ENCODE measurements around the gene DNAAF8. TPM values are rescaled to one million over a fixed set of nuclear protein-coding genes. Genes with fewer than 3 reads are reported as not detected.
A peak's percentile ranks its signal among the peaks of the same experiment; 100 is the strongest.

Gene DNAAF8
- polyA plus RNA-seq, 3 donors, result 0.04 to 0.36 TPM; not detected in 1

GRCh38 chr16:4733747-4734062 is 632 bp upstream of the DNAAF8 start:
- H3K4me1 Mint-ChIP-seq, result peaks cover 14% of the 10 kb centered on the region
- peak overlapping the region in 1 of 7 donors; percentile 58 for H3K27ac Mint-ChIP-seq
- H3K4me3 ChIP-seq (replicated peaks in 1 of 3; ENCODE audit: low read depth in 2 of 3, low read length in 3 of 3), result peak overlapping the region; percentile 61 to 100 (median 89)
- intact Hi-C loops (cut with micrococcal nuclease), result loop anchor here (1.0 to 5.0 kb wide), 4 partner anchors 33 to 69 kb away; partner anchors contain the start of genes ROGDI (in 2 of the 2), ZNF500 (in 2 of the 2) and NUDT16L1 (in 1 of the 2)
- H3K9me3 ChIP-seq (replicated peaks in 1 of 2; ENCODE audit: control insufficient read depth in 1 of 2, insufficient read depth in 1 of 2, low read length in 2 of 2), result no peaks in the 10 kb centered on the region
- peaks cover 10 to 23% of the 10 kb centered on the region in 2 donors for H3K36me3 ChIP-seq (replicated peaks in 1 of 2; ENCODE audit: control insufficient read depth in 1 of 2, insufficient read depth in 2 of 2, low read length in 2 of 2)
- WGBS (ENCODE audit: insufficient coverage), result 0% methylated on average over 17 of the region's 19 CpGs
- H3K27me3 Mint-ChIP-seq (ENCODE audit: low read depth in 3 of 3), result peaks cover 0 to 2% (median 0%) of the 10 kb centered on the region in 3 donors
- TF ChIP-seq CTCF (IDR thresholded peaks at IDR 0.05), result no peak
- no peak for DNase-seq
- peak overlapping the region; percentile 97 for H2AFZ ChIP-seq (ENCODE audit: insufficient read depth, low read depth, low read length, poor library complexity, severe bottlenecking)
- peak overlapping the region; percentile 60 for H3K9ac ChIP-seq (ENCODE audit: insufficient read depth, low read length, poor library complexity, severe bottlenecking)
- H3K27ac ChIP-seq (ENCODE audit: low read depth in 1 of 2, low read length in 2 of 2), result peak overlapping the region in 1 of 2 donors; percentile 50
- H3K4me1 ChIP-seq (ENCODE audit: control insufficient read depth in 1 of 2, insufficient read depth in 2 of 2, low read length in 2 of 2), result peaks cover 16 to 20% of the 10 kb centered on the region in 2 donors
- H3K36me3 Mint-ChIP-seq, result peaks cover 12 to 18% of the 10 kb centered on the region in 2 donors
- no peaks in the 10 kb centered on the region for H3K9me3 Mint-ChIP-seq
- peak overlapping the region; percentile 87 to 99 for H3K4me3 Mint-ChIP-seq
- peaks cover 10% of the 10 kb centered on the region for H3K79me2 ChIP-seq (ENCODE audit: insufficient read depth, low read length)
- no peaks in the 10 kb centered on the region for H4K20me1 ChIP-seq (ENCODE audit: insufficient read depth, low read length)
- no peaks in the 10 kb centered on the region for H3K27me3 ChIP-seq (ENCODE audit: control insufficient read depth in 2 of 2, insufficient read depth in 2 of 2, low read length in 2 of 2)
- peak overlapping the region; percentile 99 for H3K4me2 ChIP-seq (replicated peaks; ENCODE audit: extremely low read depth, low read length, poor library complexity, severe bottlenecking)

GRCh38 chr16:4734730-4735535 is 596 bp downstream of the DNAAF8 start:
- Histone ChIP-seq H3K4me3 (replicated peaks in 1 of 3; ENCODE audit: low read depth in 2 of 3, low read length in 3 of 3) (peak overlapping the region; percentile 89 to 100 (median 99)), H3K27me3 (ENCODE audit: control insufficient read depth in 2 of 2, insufficient read depth in 2 of 2, low read length in 2 of 2) (no peaks in the 10 kb centered on the region), H3K9me3 (replicated peaks in 1 of 2; ENCODE audit: control insufficient read depth in 1 of 2, insufficient read depth in 1 of 2, low read length in 2 of 2) (no peaks in the 10 kb centered on the region), H3K36me3 (replicated peaks in 1 of 2; ENCODE audit: control insufficient read depth in 1 of 2, insufficient read depth in 2 of 2, low read length in 2 of 2) (peaks cover 2 to 12% of the 10 kb centered on the region in 2 donors), H3K4me1 (ENCODE audit: control insufficient read depth in 1 of 2, insufficient read depth in 2 of 2, low read length in 2 of 2) (peaks cover 16 to 20% of the 10 kb centered on the region in 2 donors), H3K79me2 (ENCODE audit: insufficient read depth, low read length) (peaks cover 10% of the 10 kb centered on the region), H3K4me2 (replicated peaks; ENCODE audit: extremely low read depth, low read length, poor library complexity, severe bottlenecking) (peak overlapping the region; percentile 99), H3K27ac (ENCODE audit: low read depth in 1 of 2, low read length in 2 of 2) (peak overlapping the region; percentile 50 to 61), H4K20me1 (ENCODE audit: insufficient read depth, low read length) (no peaks in the 10 kb centered on the region), H2AFZ (ENCODE audit: insufficient read depth, low read depth, low read length, poor library complexity, severe bottlenecking) (peak overlapping the region; percentile 97), H3K9ac (ENCODE audit: insufficient read depth, low read length, poor library complexity, severe bottlenecking) (peak overlapping the region; percentile 60)
- H3K36me3 Mint-ChIP-seq, result peaks cover 2 to 9% of the 10 kb centered on the region in 2 donors
- peak overlapping the region; percentile 87 to 99 for H3K4me3 Mint-ChIP-seq
- H3K4me1 Mint-ChIP-seq, result peaks cover 14% of the 10 kb centered on the region
- no peaks in the 10 kb centered on the region for H3K9me3 Mint-ChIP-seq
- WGBS (ENCODE audit: insufficient coverage), result 3% methylated on average over 29 of the region's 38 CpGs
- intact Hi-C loops (cut with micrococcal nuclease), result loop anchor here (1.0 to 5.0 kb wide), 4 partner anchors 32 to 67 kb away; partner anchors contain the start of genes ROGDI (in 2 of the 2), ZNF500 (in 2 of the 2) and NUDT16L1 (in 1 of the 2)
- peak; percentile 59 to 68 (median 62) for DNase-seq
- H3K27ac Mint-ChIP-seq, result peak overlapping the region; percentile 72 to 94 (median 93)
- TF ChIP-seq CTCF (IDR thresholded peaks at IDR 0.05), result no peak
- peaks cover 0 to 2% (median 0%) of the 10 kb centered on the region in 3 donors for H3K27me3 Mint-ChIP-seq (ENCODE audit: low read depth in 3 of 3)
